GM19468 (cell line): Measurements from ENCODE around the gene TTC34.

Experiments used
- ATAC-seq: cut with Tn5 transposase; IDR thresholded peaks from one replicate; pipeline ENCODE4 v1.9.1; 2021; ENCODE audit warnings: mild to moderate bottlenecking, moderate library complexity, moderate number of reproducible peaks; ENCODE audit not compliant: unreplicated experiment; ENCODE audit errors: extremely low read depth

TTC34 gene

GRCh38 chr1:2610036-2610959, 191.2 kb downstream of the TTC34 start:
- no peak for ATAC-seq

GRCh38 chr1:2609319-2610035, 192.0 kb downstream of the TTC34 start:
- no peak for ATAC-seq

- ATAC-seq: no peak
These were observed 193.8 kb downstream of the TTC34 start for GRCh38 chr1:2607641-2608091.

- ATAC-seq: no peak
These were observed 194.4 kb downstream of the TTC34 start for GRCh38 chr1:2606881-2607621.

GRCh38 chr1:2606396-2606880, 195.1 kb downstream of the TTC34 start:
- ATAC-seq: no peak

- ATAC-seq: no peak
These were observed 195.7 kb downstream of the TTC34 start for GRCh38 chr1:2605509-2606395.

- ATAC-seq: no peak
These were observed 196.5 kb downstream of the TTC34 start for GRCh38 chr1:2604844-2605508.

- ATAC-seq: no peak
These were observed 197.2 kb downstream of the TTC34 start for GRCh38 chr1:2604156-2604843.

- no peak for ATAC-seq
These were observed 197.9 kb downstream of the TTC34 start for GRCh38 chr1:2603521-2604155.

- ATAC-seq: no peak
These were observed 198.5 kb downstream of the TTC34 start for GRCh38 chr1:2602866-2603520.

GRCh38 chr1:2602311-2602835, 199.1 kb downstream of the TTC34 start:
- ATAC-seq: no peak

- no peak for ATAC-seq
These were observed 199.7 kb downstream of the TTC34 start for GRCh38 chr1:2601721-2602303.

GRCh38 chr1:2598329-2598931, 203.1 kb downstream of the TTC34 start:
- no peak for ATAC-seq

- ATAC-seq: no peak
These were observed 203.8 kb downstream of the TTC34 start for GRCh38 chr1:2597441-2598328.

- ATAC-seq: no peak
These were observed 204.8 kb downstream of the TTC34 start for GRCh38 chr1:2596530-2597333.
